ENCODE measurements around the gene NPIPB4.
"Not testable (repeated sequence)": the region's sequence is repeated elsewhere in the genome, so short reads cannot be mapped to it uniquely, and the experiment has no call there.

Gene NPIPB4

GRCh38 chr16:21857656-21858055, at the start of gene NPIPB4:
Gene NPIPB4 (minus strand): TSS chr16:21857756. CDS start chr16:21857378, 378 bp downstream.
- not testable (repeated sequence) for DNase-seq

DNA sequence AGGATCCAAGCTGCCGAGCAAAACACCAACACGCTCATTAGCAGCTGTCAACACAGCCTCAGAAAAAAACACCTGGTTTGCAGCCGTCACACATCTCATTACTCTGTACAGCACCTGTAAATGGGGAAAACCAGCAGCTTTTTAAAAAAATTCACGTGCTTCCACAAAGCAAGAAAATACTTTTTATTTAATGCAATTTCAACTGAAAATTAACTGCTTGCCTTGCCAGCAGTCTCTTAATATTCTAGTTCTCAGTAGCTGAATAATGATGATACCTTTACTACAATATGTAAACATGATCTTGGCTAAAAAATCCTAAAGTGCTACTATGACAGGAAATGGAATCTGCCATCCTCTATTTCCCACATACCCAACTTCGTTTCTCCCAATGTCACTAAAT, 41.4 kb upstream of the NPIPB4 start:
- not testable (repeated sequence) for DNase-seq

DNA sequence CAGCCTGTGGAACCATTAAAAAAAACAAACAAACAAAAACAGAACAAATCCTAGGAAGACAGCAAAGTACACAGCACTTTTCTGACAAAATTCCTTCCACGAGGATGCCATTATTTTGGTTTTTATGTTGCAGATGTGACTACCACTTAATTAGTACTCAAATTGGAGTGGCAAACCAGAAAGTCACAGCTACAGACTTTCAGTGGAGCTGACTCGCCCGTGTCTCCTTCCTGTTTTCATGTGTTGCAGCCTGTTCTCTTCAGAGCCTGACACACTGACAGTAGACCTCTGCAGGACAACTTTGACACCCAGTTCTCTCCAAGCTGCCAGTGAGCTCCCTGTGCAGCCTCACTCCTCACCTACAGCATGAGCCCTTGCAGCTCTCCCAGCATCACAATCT, 24.4 kb upstream of the NPIPB4 start:
- not testable (repeated sequence) for DNase-seq

- not testable (repeated sequence) for DNase-seq
These were observed 20.4 kb downstream of the NPIPB4 start for GRCh38 chr16:21837186-21837585.

DNA sequence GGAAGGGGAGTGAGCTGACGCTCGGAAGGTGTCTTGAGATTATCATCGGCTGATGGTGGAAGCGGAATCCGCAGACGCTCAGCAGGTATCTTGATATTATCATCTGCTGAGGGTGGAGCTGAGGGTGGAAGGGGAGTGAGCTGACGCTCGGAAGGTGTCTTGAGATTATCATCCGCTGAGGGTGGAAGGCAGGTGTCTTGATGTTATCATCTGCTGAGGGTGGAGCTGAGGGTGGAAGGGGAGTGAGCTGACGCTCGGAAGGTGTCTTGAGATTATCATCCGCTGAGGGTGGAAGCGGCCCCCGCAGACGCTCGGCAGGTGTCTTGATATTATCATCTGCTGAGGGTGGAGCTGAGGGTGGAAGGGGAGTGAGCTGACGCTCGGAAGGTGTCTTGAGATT, 21.2 kb downstream of the NPIPB4 start:
- DNase-seq: not testable (repeated sequence)

DNA sequence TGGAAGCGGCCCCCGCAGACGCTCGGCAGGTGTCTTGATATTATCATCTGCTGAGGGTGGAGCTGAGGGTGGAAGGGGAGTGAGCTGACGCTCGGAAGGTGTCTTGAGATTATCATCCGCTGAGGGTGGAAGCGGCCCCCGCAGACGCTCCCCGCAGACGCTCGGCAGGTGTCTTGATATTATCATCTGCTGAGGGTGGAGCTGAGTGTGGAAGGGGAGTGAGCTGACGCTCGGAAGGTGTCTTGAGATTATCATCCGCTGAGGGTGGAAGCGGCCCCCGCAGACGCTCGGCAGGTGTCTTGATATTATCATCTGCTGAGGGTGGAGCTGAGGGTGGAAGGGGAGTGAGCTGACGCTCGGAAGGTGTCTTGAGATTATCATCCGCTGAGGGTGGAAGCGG, 21.8 kb downstream of the NPIPB4 start:
- DNase-seq: not testable (repeated sequence)

DNA sequence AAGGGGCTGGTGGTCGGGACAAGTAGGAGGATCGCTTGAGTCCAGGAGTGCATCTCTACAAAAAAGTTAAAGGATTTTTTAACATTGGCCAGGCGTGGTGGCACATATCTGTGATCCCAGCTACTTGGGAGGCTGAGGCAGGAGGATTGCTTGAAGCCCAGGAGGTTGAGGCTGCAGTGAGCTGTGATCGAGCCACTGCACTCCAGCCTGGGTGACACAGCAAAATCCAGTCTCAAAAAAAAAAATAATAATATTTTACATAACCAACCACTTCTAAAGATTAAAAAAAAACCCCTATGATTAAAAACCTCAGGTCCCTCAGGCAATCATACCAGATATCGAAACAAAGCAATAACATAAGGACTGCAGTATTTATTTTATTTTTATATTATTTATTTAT, 23.3 kb downstream of the NPIPB4 start:
- DNase-seq: not testable (repeated sequence)

- not testable (repeated sequence) for DNase-seq
These were observed 27.6 kb downstream of the NPIPB4 start for GRCh38 chr16:21829929-21830328.

DNA sequence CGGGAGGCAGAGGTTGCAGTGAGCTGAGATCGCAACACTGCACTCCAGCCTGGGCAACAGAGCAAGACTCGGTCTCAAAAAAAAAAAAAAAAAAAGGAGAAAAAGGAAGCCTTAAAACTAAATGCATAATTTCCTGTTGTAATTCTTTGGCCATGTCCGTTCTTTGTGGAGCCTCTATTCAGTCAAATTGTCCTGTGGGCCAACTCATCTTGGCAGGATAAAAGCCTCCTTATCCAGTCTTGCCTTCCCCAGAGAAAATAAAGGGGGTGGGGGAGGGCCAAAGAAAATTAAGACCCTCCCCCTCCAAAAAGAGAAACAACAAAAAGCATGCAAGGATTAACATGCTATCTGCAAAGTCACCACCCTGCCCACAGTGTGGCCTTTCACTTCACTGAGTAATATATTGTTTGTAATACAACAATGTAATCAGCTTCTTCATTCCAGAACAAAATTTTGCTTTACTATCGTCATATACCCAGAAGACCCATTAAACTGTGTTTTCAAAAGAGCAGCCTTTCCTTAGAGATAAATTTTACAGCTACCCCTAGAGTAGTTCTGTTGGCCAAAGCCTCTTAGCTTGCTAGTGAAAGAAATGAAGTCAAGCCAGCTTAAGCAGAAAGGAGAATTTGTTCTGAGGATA, 31.4 kb downstream of the NPIPB4 start:
- DNase-seq: not testable (repeated sequence)

DNA sequence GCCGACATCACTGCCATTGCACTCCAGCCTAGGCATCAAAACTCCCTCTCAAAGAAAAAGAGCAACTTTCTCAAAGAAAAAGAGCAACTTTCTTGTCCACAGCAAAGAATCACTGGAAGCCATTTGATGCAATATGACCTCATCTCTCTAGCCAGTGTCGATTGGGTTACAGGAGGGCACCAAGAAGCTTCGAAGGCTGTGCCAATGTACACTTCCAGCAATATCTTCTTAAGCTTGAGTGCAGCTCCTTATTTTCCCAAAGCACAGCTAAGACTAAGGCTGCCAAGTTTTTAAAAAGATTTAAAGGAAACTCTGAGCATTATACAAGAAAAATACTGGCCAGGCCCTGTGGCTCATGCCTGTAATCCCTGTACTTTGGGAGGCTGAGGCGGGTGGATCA, 32.0 kb downstream of the NPIPB4 start:
- DNase-seq: not testable (repeated sequence)

DNA sequence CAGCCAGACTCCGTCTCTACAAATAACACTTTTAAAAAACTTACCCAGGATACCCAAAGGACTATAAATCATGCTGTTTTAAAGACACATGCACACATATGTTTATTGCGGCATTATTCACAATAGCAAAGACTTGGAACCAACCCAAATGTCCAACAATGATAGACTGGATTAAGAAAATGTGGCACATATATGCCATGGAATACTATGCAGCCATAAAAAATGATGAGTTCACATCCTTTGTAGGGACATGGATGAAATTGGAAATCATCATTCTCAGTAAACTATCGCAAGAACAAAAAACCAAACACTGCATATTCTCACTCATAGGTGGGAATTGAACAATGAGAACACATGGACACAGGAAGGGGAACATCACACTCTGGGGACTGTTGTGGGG, 34.3 kb downstream of the NPIPB4 start:
- not testable (repeated sequence) for DNase-seq

DNA sequence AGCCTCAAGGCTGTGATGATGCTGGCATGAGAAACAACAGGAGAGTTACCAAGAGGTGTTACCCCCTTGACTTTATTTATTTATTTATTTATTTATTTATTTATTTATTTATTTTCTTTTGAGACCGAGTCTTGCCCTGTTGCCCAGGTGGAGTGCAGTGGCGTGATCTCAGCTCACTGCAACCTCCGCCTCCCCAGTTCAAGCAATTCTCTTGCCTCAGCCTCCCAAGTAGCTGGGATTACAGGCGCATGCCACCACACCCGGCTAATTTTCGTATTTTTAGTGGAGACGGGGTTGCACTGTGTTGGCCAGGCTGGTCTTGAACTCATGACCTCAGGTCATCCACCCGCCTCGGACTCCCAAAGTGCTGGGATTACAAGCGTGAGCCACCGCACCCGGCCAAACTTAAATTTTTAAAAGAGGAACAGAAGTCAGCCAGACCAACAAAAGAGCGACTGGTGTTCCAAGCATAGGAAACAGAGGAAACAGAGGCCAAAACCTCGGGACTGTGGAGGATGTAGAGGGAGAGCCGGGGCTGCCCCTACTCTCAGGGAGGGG, 36.6 kb downstream of the NPIPB4 start:
- DNase-seq: not testable (repeated sequence)

- DNase-seq: peak; percentile 60 to 81
These were observed 37.3 kb downstream of the NPIPB4 start for GRCh38 chr16:21820028-21820907.

- not testable (repeated sequence) for DNase-seq
These were observed 37.9 kb downstream of the NPIPB4 start for GRCh38 chr16:21819617-21820016.

DNA sequence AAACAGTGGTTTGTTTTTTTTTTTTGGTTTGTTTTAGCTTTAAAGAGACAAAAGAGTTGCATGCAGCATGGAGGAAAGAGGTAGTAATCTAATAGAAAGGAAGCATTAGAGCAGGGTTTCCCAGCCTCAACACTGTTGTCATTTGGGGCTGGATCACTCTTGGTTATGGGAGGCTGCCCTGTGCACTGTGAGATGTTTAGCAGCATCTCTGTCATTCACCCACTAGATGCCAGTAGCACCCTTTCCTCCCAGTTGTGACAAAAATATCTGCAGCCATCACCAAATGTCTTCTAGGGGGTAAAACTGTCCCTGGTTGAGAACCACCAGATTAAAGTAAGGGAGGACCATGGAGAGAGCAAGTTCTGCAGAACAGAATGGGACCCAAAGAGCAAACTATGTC, 40.5 kb downstream of the NPIPB4 start:
- DNase-seq: not testable (repeated sequence)

DNA sequence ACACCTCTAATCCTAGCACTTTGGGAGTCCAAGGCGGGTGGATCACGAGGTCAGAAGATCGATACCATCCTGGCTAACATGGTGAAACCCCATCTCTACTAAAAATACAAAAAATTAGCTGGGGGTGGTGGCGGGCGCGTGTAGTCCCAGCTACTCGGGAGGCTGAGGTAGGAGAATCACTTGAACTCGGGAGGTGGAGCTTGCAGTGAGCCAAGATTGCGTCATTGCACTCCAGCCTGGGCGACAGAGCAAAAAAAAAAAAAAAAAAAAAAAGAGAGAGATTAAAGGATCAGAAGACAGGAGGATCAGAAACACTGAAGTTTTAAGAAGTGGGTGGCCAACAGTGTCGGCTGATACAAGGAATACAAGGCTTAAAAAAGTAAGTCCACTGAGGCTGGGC, 41.9 kb downstream of the NPIPB4 start:
- DNase-seq: not testable (repeated sequence)

- not testable (repeated sequence) for DNase-seq
These were observed 55.2 kb downstream of the NPIPB4 start for GRCh38 chr16:21802375-21802663.

DNA sequence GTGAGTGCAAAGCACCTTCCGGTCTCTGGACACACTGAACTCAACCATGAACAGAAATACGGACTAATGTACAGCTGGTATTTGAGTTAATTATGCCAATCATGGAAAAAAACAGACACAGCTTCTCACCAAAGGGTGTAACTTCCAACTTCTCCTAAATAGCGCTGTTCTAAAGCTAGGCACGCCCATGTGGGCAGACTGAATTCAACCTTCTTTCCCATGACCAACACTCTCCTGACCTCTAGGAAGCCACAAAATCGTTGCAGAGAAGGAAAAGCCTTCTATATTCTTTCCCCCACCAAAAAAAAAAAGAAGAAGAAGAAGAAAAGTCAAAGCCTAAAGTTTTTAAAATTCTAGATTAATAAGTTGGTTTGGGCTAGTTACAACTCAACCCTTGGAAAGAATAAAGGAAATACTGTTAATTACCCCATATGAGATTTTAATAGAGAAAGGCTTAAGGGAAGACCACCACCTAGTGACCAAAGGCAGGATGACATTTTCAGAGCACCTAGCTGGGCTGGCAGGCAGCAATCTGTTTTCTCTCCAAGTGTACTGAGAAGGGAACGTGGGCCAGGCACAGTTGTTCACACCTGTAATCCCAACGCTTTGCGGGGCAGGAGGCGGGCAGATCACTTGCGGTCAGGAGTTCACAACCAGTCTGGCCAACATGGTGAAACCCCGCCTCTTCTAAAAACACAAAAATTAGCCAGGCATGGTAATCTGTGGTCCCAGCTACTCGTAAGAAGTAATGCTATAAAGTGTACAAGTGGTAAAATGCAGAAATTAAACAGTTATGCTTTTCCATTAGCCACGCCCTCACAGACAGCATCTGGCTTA, 55.8 kb downstream of the NPIPB4 start:
- peak in 1 of 2 experiments; percentile 16 for DNase-seq

DNA sequence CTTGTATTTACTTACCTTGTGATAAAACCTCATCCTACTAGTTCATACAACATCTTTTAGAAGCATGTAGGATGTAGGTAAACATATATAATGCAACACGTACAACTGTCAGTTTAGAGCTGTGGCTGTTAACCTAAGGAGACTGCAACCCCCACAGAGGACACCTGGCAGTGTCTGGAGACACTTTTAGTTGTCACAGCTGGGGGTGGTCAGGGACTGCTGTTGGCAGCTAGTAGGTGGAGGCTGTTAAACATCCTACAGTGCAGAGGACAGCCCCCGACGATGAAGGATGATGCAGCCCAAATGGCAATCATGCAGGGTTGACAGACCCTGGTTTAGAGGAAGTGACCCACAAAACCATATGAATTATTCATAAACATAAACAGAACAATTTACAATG, 59.0 kb downstream of the NPIPB4 start:
- not testable (repeated sequence) for DNase-seq

- DNase-seq: not testable (repeated sequence)
These were observed 64.2 kb downstream of the NPIPB4 start for GRCh38 chr16:21793310-21793709.

GRCh38 chr16:21790506-21790905, 67.0 kb downstream of the NPIPB4 start:
- not testable (repeated sequence) for DNase-seq

Measured in NCI-H2081 (cell line).